Endothelial cell of umbilical vein (primary cell): ENCODE data around the gene GPHA2. TPM values are rescaled to one million over a fixed set of nuclear protein-coding genes. Genes with fewer than 3 reads are reported as not detected.

Experiments
- BruUV-seq: library from RNA; stranded (reverse); fragments of 400-500 nt; replicated peaks from 2 replicates; lab custom pipeline; 2021; lab: Mats Ljungman, UMichigan
- CTCF ChIA-PET: fragments of 300-600, 350-600 bp; sonication (Branson Sonifier 250); formaldehyde crosslinking; loops from one replicate; lab custom pipeline; 2021; ENCODE audit warnings: antibody characterized with exemption, inconsistent platforms; lab: Charles Lee
- POLR2A ChIA-PET: fragments of 300-600, 350-600 bp; sonication (Branson Sonifier 250); formaldehyde crosslinking; loops from one replicate; lab custom pipeline; 2021; ENCODE audit warnings: antibody characterized with exemption, inconsistent platforms; lab: Charles Lee
- DNase-seq: peaks from one replicate; pipeline ENCODE4 v3.0.0-alpha.2; 2011; ENCODE audit warnings: low read depth, low spot score
- FAIRE-seq: peaks from 2 replicates; lab custom pipeline; 2011; peaks lifted over from hg19 to GRCh38; lab: Jason Lieb, UNC
- H2AFZ ChIP-seq: 2 replicates; pipeline ENCODE4 v1.6.0; 2012; ENCODE audit warnings: low read depth, low read length, control low read depth, inconsistent platforms
- H3K27ac ChIP-seq: 2 replicates; pipeline ENCODE4 v1.5.1; 2011; ENCODE audit warnings: low read depth, mild to moderate bottlenecking, control low read depth, low read length, moderate library complexity; ENCODE audit not compliant: insufficient read depth
- H3K27me3 ChIP-seq, 2 experiments: 2 replicates each; pipeline versions ENCODE4 v1.6.0 to v1.6.1; 2011; ENCODE audit warnings: low read length in 2 of 2, mixed read lengths in 1 of 2; ENCODE audit not compliant: control insufficient read depth in 2 of 2, insufficient read depth in 2 of 2
- H3K36me3 ChIP-seq, 2 experiments: 2 replicates in 1 of 2; 3 replicates in 1 of 2; pipeline ENCODE4 v1.5.1; 2011; ENCODE audit warnings: low read length in 2 of 2, mild to moderate bottlenecking in 1 of 2, moderate library complexity in 1 of 2; ENCODE audit not compliant: control insufficient read depth in 2 of 2, insufficient read depth in 2 of 2; ENCODE audit errors: extremely low read depth in 1 of 2
- H3K4me1 ChIP-seq: 3 replicates; pipeline ENCODE4 v1.5.1; 2011; ENCODE audit warnings: mild to moderate bottlenecking, low read length; ENCODE audit not compliant: control insufficient read depth, insufficient read depth; ENCODE audit errors: extremely low read depth
- H3K4me2 ChIP-seq: 2 replicates; pipeline ENCODE4 v1.6.1; 2011; ENCODE audit warnings: low read length, control low read depth, mixed read lengths; ENCODE audit not compliant: insufficient read depth
- H3K4me3 ChIP-seq, 3 experiments: fragments of 200-600 bp in 1 of 3; sonication (generic), shearing (Covaris generic) in 1 of 3; replicated peaks in 1 of 3; 2 replicates each; pipeline ENCODE4 v1.5.1; 2011 to 2016; ENCODE audit warnings: control low read depth in 3 of 3, low read length in 3 of 3, mild to moderate bottlenecking in 2 of 3, inconsistent platforms in 1 of 3, low read depth in 1 of 3, moderate library complexity in 1 of 3; ENCODE audit not compliant: insufficient read depth in 1 of 3
- H3K79me2 ChIP-seq: 2 replicates; pipeline ENCODE4 v1.6.0; 2012; ENCODE audit warnings: low read length, inconsistent platforms; ENCODE audit not compliant: control insufficient read depth, insufficient read depth
- H3K9ac ChIP-seq: replicated peaks from 2 replicates; pipeline ENCODE3; 2011; ENCODE audit warnings: low read length, control low read depth; ENCODE audit not compliant: insufficient read depth; ENCODE audit errors: extremely low read depth
- H3K9me1 ChIP-seq: replicated peaks from 3 replicates; pipeline ENCODE4 v1.6.0; 2011; ENCODE audit warnings: mild to moderate bottlenecking, low read length; ENCODE audit not compliant: control insufficient read depth, insufficient read depth; ENCODE audit errors: extremely low read depth
- H3K9me3 ChIP-seq: replicated peaks from 2 replicates; pipeline ENCODE4 v1.5.1; 2012; ENCODE audit warnings: low read length, inconsistent platforms; ENCODE audit not compliant: control insufficient read depth, insufficient read depth
- H4K20me1 ChIP-seq: replicated peaks from 2 replicates; pipeline ENCODE3; 2011; ENCODE audit warnings: mild to moderate bottlenecking, low read length; ENCODE audit not compliant: control insufficient read depth, insufficient read depth; ENCODE audit errors: extremely low read depth
- GATA2 ChIP-seq: IDR thresholded peaks from 2 replicates; pipeline ENCODE4 v1.7.0; 2011; ENCODE audit warnings: low read depth, mild to moderate bottlenecking, moderate library complexity, mixed read lengths, low read length; ENCODE audit not compliant: insufficient read length, insufficient read depth
- JUN ChIP-seq: IDR thresholded peaks from 2 replicates; pipeline ENCODE4 v1.6.1; 2011; ENCODE audit warnings: borderline replicate concordance, low read depth; ENCODE audit not compliant: insufficient read length, insufficient read depth
- dilution Hi-C: fragments of 300-500 bp; cut with MboI; formaldehyde crosslinking; loops from one replicate; pipeline ENCODE4 v1.15.0; 2019; ENCODE audit warnings: low sequenced_read_pairs; ENCODE audit not compliant: extremely low pct_ligation_motif_present
- intact Hi-C: fragments of 100-400 bp; cut with micrococcal nuclease; formaldehyde crosslinking; loops from one replicate; pipeline ENCODE4 v1.10.0; 2022
- polyA plus RNA-seq, 4 experiments: library from polyadenylated mRNA; depleted of rRNA in 3 of 4; stranded (reverse) in 3 of 4; unstranded in 1 of 4; fragments of >200 nt; gene quantifications; 2 replicates each; pipeline versions ENCODE4 v1.2.1 to v1.2.3, GENCODE V29; 2011 to 2012; ENCODE audit warnings: missing spikeins in 1 of 4
- total RNA-seq: library from RNA; stranded (reverse); gene quantifications from 2 replicates; pipeline ENCODE4 v1.2.3, GENCODE V29; 2021
- TF ChIP-seq, protein P1 (sequence below), 2 donors: IDR thresholded peaks; 1 replicate in 1 of 2; 2 replicates in 1 of 2; pipeline ENCODE4 v1.5.1; 2011; ENCODE audit warnings: low read length in 2 of 2, mild to moderate bottlenecking in 2 of 2, moderate library complexity in 2 of 2, control low read depth in 1 of 2, inconsistent platforms in 1 of 2, low read depth in 1 of 2; ENCODE audit not compliant: insufficient read depth in 1 of 2; ENCODE audit errors: extremely low read depth in 1 of 2

GPHA2 gene
- total and polyA plus RNA-seq, 2 donors (not counting 3 experiments of a cell fraction or from before 2014, with no cell fraction given): not detected

DNA sequence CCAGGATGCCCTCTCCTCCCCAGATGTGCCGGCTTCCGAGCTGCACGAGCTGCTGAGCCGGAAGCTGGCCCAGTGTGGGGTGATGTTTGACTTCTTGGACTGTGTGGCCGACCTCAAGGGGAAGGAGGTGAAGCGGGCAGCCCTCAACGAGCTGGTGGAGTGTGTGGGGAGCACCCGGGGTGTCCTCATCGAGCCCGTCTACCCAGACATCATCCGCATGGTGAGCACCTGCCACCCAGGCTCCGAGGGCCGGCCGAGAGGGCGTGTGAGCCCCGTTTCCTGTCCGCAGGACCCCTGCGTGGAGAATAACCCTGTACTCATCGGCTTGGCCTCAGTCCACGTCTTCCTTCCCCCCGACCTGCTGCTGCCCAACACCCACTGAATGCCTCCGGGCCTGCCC lies 9.0 kb downstream of the GPHA2 start:
- Histone ChIP-seq H4K20me1 (no peaks in the 10 kb centered on the region), H3K4me1 (peaks cover 7% of the 10 kb centered on the region), H3K9ac (no peak overlapping the region), H3K36me3 (peaks cover 3 to 22% of the 10 kb centered on the region in 2 experiments), H3K9me3 (no peaks in the 10 kb centered on the region), H3K4me3 (no peak overlapping the region), H3K9me1 (no peaks in the 10 kb centered on the region), H3K27ac (no peak overlapping the region), H2AFZ (no peak overlapping the region), H3K4me2 (no peak overlapping the region), H3K79me2 (no peaks in the 10 kb centered on the region), H3K27me3 (no peaks in the 10 kb centered on the region)
- BruUV-seq: no TSS peak
- TF ChIP-seq JUN (no peak), GATA2 (no peak)
- TF ChIP-seq, protein P1, sequence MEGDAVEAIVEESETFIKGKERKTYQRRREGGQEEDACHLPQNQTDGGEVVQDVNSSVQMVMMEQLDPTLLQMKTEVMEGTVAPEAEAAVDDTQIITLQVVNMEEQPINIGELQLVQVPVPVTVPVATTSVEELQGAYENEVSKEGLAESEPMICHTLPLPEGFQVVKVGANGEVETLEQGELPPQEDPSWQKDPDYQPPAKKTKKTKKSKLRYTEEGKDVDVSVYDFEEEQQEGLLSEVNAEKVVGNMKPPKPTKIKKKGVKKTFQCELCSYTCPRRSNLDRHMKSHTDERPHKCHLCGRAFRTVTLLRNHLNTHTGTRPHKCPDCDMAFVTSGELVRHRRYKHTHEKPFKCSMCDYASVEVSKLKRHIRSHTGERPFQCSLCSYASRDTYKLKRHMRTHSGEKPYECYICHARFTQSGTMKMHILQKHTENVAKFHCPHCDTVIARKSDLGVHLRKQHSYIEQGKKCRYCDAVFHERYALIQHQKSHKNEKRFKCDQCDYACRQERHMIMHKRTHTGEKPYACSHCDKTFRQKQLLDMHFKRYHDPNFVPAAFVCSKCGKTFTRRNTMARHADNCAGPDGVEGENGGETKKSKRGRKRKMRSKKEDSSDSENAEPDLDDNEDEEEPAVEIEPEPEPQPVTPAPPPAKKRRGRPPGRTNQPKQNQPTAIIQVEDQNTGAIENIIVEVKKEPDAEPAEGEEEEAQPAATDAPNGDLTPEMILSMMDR (IDR thresholded peaks at IDR 0.05; ENCODE audit: extremely low read depth in 1 of 2, insufficient read depth in 1 of 2, low read depth in 1 of 2, low read length in 2 of 2): no peak
- dilution Hi-C loops: no loop called here
- DNase-seq (no peak), FAIRE-seq (no peak)
- POLR2A ChIA-PET: no interaction called here
- intact Hi-C loops: no loop called here
- CTCF ChIA-PET: interaction anchor here (1.0 to 3.7 kb wide), 2 partner anchors 9 to 70 kb away, joined by 3 to 24 read pairs; partner anchors contain the start of gene BATF2
